COLO829 (cell line): ENCODE data around the gene ELN.
A peak's percentile ranks its signal among the peaks of the same experiment; 100 is the strongest.

ENCODE experiments used
- DNase-seq: peaks from one replicate; pipeline ENCODE4 v3.0.0; 2012; ENCODE audit warnings: low spot score

The ELN gene

GRCh38 chr7:74025146-74025545 is 2.8 kb upstream of the ELN start:
- DNase-seq: no peak

- DNase-seq: no peak
Measured at GRCh38 chr7:74025730-74026129, 2.2 kb upstream of the ELN start.

- DNase-seq: no peak
Measured at GRCh38 chr7:74026406-74026902, 1.5 kb upstream of the ELN start.

GRCh38 chr7:74026903-74027682 is 880 bp upstream of the ELN start:
- DNase-seq: peak; percentile 71

GRCh38 chr7:74028321-74028838 is 407 bp downstream of the ELN start:
- no peak for DNase-seq

GRCh38 chr7:74029089-74029785 is 1.3 kb downstream of the ELN start:
- no peak for DNase-seq

- DNase-seq: no peak
Measured at GRCh38 chr7:74029991-74030415, 2.0 kb downstream of the ELN start.

- DNase-seq: no peak
Measured at GRCh38 chr7:74030861-74031260, 2.9 kb downstream of the ELN start.

GRCh38 chr7:74031403-74032190 is 3.6 kb downstream of the ELN start:
- no peak for DNase-seq

GRCh38 chr7:74032191-74032490 is 4.2 kb downstream of the ELN start:
- no peak for DNase-seq

GRCh38 chr7:74032624-74033371 is 4.8 kb downstream of the ELN start:
- no peak for DNase-seq

- no peak for DNase-seq
Measured at GRCh38 chr7:74033372-74034311, 5.7 kb downstream of the ELN start.

GRCh38 chr7:74037609-74038008 is 9.6 kb downstream of the ELN start:
- no peak for DNase-seq

GRCh38 chr7:74038194-74038961 is 10.4 kb downstream of the ELN start:
- no peak for DNase-seq

GRCh38 chr7:74039337-74039736 is 11.4 kb downstream of the ELN start:
- DNase-seq: no peak

GRCh38 chr7:74040101-74040790 is 12.3 kb downstream of the ELN start:
- no peak for DNase-seq

GRCh38 chr7:74040791-74041520 is 13.0 kb downstream of the ELN start:
- DNase-seq: no peak

- no peak for DNase-seq
Measured at GRCh38 chr7:74042746-74043522, 15.0 kb downstream of the ELN start.
